ENCODE measurements around the gene EPPIN. TPM values are rescaled to one million over a fixed set of nuclear protein-coding genes. Genes with fewer than 3 reads are reported as not detected.

EPPIN gene
- total and polyA plus RNA-seq, 2 of the 8 experiments (the other 6 are each of a cell fraction or from before 2014, with no cell fraction given), result 0.06 TPM; not detected in 1

GRCh38 chr20:45518282-45518681, 28.9 kb downstream of the EPPIN start (continued):
- TF ChIP-seq CHD7 (IDR thresholded peaks at IDR 0.05; ENCODE audit: insufficient replicate concordance, low read length), result no peak
- TF ChIP-seq KDM4A (IDR thresholded peaks at IDR 0.05; ENCODE audit: low read depth, low read length, severe bottlenecking), result no peak
- TF ChIP-seq TAF7 (optimal IDR thresholded peaks at IDR 0.05; ENCODE audit: borderline replicate concordance, low read depth, low read length), result no peak
- no peak for TF ChIP-seq GTF2F1 (IDR thresholded peaks at IDR 0.05; ENCODE audit: borderline replicate concordance, low read depth, low read length)
- TF ChIP-seq NRF1 (IDR thresholded peaks at IDR 0.05; ENCODE audit: low read depth, low read length), result no peak
- no peak for TF ChIP-seq E2F6 (IDR thresholded peaks at IDR 0.05)
- TF ChIP-seq BRCA1 (IDR thresholded peaks at IDR 0.05; ENCODE audit: low read depth, low read length), result no peak
- TF ChIP-seq SIRT6 (IDR thresholded peaks at IDR 0.05; ENCODE audit: low read length), result no peak
